ENCODE results near the gene PPP1R36. TPM values are rescaled to one million over a fixed set of nuclear protein-coding genes. Genes with fewer than 3 reads are reported as not detected.
A peak's percentile ranks its signal among the peaks of the same experiment; 100 is the strongest.

Gene PPP1R36
- total and polyA plus RNA-seq, 2 of the 13 experiments (the other 11 are each of a cell fraction or from before 2014, with no cell fraction given) = 0.11 to 0.17 TPM

DNA sequence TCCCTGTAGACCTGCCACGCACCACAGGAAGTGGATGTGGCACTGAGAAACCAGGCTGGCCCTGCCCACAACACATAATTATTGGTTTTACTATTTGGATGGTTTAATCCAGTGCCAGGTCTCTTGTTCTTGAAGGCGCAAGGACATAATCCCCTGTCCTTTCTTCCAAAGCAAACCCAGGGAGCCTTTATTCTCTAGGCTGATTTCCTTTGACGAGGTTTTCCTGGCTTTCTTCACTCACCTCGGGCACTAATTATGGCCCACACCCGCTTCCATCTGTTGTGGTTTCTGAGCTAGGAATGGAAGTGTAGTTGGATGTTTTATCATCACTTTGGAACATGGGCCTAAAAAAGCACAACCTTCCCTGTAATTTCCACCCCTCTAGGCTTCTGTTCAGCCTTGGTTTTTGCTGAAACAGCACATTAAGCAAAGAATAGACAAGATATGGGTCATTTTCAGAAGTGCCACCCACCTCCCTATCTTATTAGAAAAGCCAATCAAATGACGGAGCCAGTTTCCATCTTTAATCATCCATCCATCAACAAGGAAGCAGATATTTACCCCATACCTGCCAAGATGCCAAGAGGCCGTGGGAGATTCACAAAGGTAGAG lies 73.9 kb downstream of the PPP1R36 start:
- ChIA-PET CTCF (ENCODE audit: low intra/inter-chr PET ratio, low total read pairs) (no interaction called here), POLR2A (no interaction called here)
- Histone ChIP-seq H3K9me3 (ENCODE audit: low read length) (no peaks in the 10 kb centered on the region), H2AFZ (ENCODE audit: low read length) (no peak overlapping the region), H3K4me3 (replicated peaks in 1 of 3; ENCODE audit: insufficient read depth in 1 of 3, low read depth in 2 of 3, low read length in 3 of 3) (no peak overlapping the region), H3K4me2 (ENCODE audit: low read depth, low read length) (no peak overlapping the region), H3K36me3 (replicated peaks in 1 of 2; ENCODE audit: control insufficient read depth in 1 of 2, insufficient read depth in 2 of 2, low read length in 2 of 2) (no peaks in the 10 kb centered on the region), H3K9ac (ENCODE audit: insufficient read depth, low read depth, low read length) (no peak overlapping the region), H4K20me1 (ENCODE audit: insufficient read depth, low read length) (no peaks in the 10 kb centered on the region), H3K27ac (ENCODE audit: extremely low read length, insufficient read depth, low read length) (no peak overlapping the region), H3K27me3 (ENCODE audit: control insufficient read depth in 1 of 2, insufficient read depth in 2 of 2, low read length in 2 of 2) (peaks cover 1 to 8% of the 10 kb centered on the region in 2 experiments; a peak in 2 of 5 replicates), H3K79me2 (ENCODE audit: insufficient read depth, low read length) (no peaks in the 10 kb centered on the region), H3K4me1 (ENCODE audit: insufficient read depth, low read length) (peaks cover 17% of the 10 kb centered on the region)
- FAIRE-seq (no peak), DNase-seq (ENCODE audit: low spot score) (no peak), ATAC-seq (no peak)
- in situ Hi-C loops (cut with HindIII; ENCODE audit: extremely low pct_ligation_motif_present, low pct_unique_long_range_greater_than_20kb) (no loop called here), intact Hi-C loops (cut with micrococcal nuclease; ENCODE audit: unreplicated experiment) (no loop called here)
- no TSS peak for BruUV-seq (replicated peaks)
- WGBS (ENCODE audit: low lambda C conversion rate) = 52% methylated on average over 7 of the region's 7 CpGs
- TF ChIP-seq, protein P1, sequence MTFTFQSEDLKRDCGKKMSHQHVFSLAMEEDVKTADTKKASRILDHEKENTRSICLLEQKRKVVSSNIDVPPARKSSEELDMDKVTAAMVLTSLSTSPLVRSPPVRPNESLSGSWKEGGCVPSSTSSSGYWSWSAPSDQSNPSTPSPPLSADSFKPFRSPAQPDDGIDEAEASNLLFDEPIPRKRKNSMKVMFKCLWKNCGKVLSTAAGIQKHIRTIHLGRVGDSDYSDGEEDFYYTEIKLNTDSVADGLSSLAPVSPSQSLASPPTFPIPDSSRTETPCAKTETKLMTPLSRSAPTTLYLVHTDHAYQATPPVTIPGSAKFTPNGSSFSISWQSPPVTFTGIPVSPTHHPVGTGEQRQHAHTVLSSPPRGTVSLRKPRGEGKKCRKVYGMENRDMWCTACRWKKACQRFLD (CRISPR knock-in tag; IDR thresholded peaks at IDR 0.05; ENCODE audit: borderline replicate concordance) = no peak
- no peak for TF ChIP-seq SP2 (CRISPR knock-in tag; IDR thresholded peaks at IDR 0.05)
- TF ChIP-seq, protein P2, sequence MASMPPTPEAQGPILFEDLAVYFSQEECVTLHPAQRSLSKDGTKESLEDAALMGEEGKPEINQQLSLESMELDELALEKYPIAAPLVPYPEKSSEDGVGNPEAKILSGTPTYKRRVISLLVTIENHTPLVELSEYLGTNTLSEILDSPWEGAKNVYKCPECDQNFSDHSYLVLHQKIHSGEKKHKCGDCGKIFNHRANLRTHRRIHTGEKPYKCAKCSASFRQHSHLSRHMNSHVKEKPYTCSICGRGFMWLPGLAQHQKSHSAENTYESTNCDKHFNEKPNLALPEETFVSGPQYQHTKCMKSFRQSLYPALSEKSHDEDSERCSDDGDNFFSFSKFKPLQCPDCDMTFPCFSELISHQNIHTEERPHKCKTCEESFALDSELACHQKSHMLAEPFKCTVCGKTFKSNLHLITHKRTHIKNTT (CRISPR knock-in tag; IDR thresholded peaks at IDR 0.05) = no peak
- TF ChIP-seq, protein P3, sequence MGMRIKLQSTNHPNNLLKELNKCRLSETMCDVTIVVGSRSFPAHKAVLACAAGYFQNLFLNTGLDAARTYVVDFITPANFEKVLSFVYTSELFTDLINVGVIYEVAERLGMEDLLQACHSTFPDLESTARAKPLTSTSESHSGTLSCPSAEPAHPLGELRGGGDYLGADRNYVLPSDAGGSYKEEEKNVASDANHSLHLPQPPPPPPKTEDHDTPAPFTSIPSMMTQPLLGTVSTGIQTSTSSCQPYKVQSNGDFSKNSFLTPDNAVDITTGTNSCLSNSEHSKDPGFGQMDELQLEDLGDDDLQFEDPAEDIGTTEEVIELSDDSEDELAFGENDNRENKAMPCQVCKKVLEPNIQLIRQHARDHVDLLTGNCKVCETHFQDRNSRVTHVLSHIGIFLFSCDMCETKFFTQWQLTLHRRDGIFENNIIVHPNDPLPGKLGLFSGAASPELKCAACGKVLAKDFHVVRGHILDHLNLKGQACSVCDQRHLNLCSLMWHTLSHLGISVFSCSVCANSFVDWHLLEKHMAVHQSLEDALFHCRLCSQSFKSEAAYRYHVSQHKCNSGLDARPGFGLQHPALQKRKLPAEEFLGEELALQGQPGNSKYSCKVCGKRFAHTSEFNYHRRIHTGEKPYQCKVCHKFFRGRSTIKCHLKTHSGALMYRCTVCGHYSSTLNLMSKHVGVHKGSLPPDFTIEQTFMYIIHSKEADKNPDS (CRISPR knock-in tag; IDR thresholded peaks at IDR 0.05) = no peak
- TF ChIP-seq PCBP1 (IDR thresholded peaks at IDR 0.05; ENCODE audit: borderline replicate concordance, low read depth, low read length) = no peak
- TF ChIP-seq PPARG (CRISPR knock-in tag; conservative IDR thresholded peaks at IDR 0.05) = no peak
- TF ChIP-seq CBFB (CRISPR knock-in tag; IDR thresholded peaks at IDR 0.05) = no peak
- no peak for TF ChIP-seq PITX1 (CRISPR knock-in tag; IDR thresholded peaks at IDR 0.05)
- no peak for TF ChIP-seq ZNF781 (CRISPR knock-in tag; IDR thresholded peaks at IDR 0.05; ENCODE audit: borderline replicate concordance, not compliant biosample characterization)
- TF ChIP-seq NPAS2 (CRISPR knock-in tag; IDR thresholded peaks at IDR 0.05; ENCODE audit: borderline replicate concordance) = no peak
- no peak for TF ChIP-seq RFXAP (CRISPR knock-in tag; IDR thresholded peaks at IDR 0.05; ENCODE audit: borderline replicate concordance)
- TF ChIP-seq, protein P4, sequence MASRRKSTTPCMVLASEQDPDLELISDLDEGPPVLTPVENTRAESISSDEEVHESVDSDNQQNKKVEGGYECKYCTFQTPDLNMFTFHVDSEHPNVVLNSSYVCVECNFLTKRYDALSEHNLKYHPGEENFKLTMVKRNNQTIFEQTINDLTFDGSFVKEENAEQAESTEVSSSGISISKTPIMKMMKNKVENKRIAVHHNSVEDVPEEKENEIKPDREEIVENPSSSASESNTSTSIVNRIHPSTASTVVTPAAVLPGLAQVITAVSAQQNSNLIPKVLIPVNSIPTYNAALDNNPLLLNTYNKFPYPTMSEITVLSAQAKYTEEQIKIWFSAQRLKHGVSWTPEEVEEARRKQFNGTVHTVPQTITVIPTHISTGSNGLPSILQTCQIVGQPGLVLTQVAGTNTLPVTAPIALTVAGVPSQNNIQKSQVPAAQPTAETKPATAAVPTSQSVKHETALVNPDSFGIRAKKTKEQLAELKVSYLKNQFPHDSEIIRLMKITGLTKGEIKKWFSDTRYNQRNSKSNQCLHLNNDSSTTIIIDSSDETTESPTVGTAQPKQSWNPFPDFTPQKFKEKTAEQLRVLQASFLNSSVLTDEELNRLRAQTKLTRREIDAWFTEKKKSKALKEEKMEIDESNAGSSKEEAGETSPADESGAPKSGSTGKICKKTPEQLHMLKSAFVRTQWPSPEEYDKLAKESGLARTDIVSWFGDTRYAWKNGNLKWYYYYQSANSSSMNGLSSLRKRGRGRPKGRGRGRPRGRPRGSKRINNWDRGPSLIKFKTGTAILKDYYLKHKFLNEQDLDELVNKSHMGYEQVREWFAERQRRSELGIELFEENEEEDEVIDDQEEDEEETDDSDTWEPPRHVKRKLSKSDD (CRISPR knock-in tag; IDR thresholded peaks at IDR 0.05; ENCODE audit: low read depth) = no peak
- peak; percentile 77 for TF ChIP-seq MAFF (IDR thresholded peaks at IDR 0.05; ENCODE audit: low read depth, low read length)
- no peak for TF ChIP-seq SMAD3 (CRISPR knock-in tag; IDR thresholded peaks at IDR 0.05)
- TF ChIP-seq, protein P5, sequence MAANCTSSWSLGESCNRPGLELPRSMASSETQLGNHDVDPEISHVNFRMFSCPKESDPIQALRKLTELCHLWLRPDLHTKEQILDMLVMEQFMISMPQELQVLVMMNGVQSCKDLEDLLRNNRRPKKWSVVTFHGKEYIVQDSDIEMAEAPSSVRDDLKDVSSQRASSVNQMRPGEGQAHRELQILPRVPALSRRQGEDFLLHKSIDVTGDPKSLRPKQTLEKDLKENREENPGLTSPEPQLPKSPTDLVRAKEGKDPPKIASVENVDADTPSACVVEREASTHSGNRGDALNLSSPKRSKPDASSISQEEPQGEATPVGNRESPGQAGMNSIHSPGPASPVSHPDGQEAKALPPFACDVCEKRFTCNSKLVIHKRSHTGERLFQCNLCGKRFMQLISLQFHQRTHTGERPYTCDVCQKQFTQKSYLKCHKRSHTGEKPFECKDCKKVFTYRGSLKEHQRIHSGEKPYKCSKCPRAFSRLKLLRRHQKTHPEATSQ (CRISPR knock-in tag; IDR thresholded peaks at IDR 0.05; ENCODE audit: borderline replicate concordance) = no peak
- peak; percentile 81 to 87 for TF ChIP-seq MAFK (conservative IDR thresholded peaks at IDR 0.05 in 1 of 2, IDR thresholded peaks at IDR 0.05 in 1 of 2; ENCODE audit: low read length in 2 of 2)

All from HepG2 (cell line).